ENCODE measurements around the gene ABHD16A. TPM values are rescaled to one million over a fixed set of nuclear protein-coding genes. Genes with fewer than 3 reads are reported as not detected.

ABHD16A gene
- polyA plus RNA-seq, 2 of the 4 experiments (the other 2 are of a cell fraction), result 16.6 to 22.3 TPM

DNA sequence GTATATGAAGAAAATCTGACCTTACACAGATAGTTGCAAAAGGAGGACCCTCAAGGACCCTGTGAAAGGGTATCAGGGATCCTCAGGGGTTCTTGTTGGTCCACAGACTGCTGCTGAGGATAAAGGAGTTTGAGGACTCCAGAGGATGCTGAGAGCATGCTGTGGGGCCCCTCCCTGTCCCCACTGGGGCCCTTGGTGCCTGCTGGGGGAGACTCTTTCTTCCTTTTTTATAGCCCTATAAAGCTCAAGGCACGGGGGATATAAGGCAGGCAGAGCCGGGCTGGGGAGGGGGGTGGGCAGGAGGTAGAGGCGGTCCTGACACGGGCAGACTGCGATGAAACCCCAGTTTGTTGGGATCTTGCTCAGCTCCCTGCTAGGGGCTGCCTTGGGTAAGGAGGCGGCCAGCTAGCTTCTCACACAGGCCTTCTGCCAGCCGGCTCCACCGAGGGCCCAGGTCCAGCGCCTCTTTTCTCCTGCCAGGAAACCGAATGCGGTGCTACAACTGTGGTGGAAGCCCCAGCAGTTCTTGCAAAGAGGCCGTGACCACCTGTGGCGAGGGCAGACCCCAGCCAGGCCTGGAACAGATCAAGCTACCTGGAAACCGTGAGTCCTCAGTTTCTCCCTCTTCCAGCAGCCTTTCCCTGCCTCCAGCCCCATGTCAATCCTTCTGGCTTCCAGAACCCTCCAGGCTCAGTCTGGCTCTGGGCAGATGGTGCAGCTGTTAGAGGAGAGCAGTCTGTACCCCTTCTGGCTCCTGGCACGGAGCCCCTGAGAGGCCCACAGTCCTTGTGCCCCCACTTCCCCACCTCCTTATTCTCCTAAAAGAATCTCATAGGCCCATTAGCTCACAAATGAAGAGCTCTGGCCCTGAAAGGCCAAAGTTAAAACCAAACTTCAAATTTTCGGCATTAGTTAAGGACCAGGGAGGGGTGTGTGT is 12.2 kb upstream of the ABHD16A start, which contains the start of gene LY6G6D:
TSS of gene LY6G6D (plus strand) at position 327 of the 937 bp plus-strand sequence. CDS start at position 335, 8 bp downstream.
- no peak for ATAC-seq
- H3K9me3 ChIP-seq, result no peaks in the 10 kb centered on the region
- no peak within 1 kb of the TSS for H3K4me3 ChIP-seq
- DNase-seq (ENCODE audit: low read depth in 1 of 2, low spot score in 1 of 2), result no peak
- TF ChIP-seq HOXA7 (CRISPR knock-in tag; IDR thresholded peaks at IDR 0.05), result no peak
- ChIA-PET CTCF (interaction anchor here (1.7 to 2.0 kb wide), 2 partner anchors 8 to 14 kb away, joined by 5 to 6 read pairs; partner anchors contain the start of genes DDAH2 and MPIG6B), POLR2A (no interaction called here)
- 85% methylated on average over 15 of the region's 16 CpGs for WGBS (ENCODE audit: missing lambda C conversion rate)
- no peak for FAIRE-seq
- H3K4me2 ChIP-seq, result no peak within 1 kb of the TSS
- H3K27ac ChIP-seq, result no peak within 1 kb of the TSS
- H3K4me1 ChIP-seq, result 0 out of 3 replicates have a peak, but pooled peaks cover 3% of the 10 kb centered on the region

GRCh38 chr6:31713991-31714684 is 11.0 kb upstream of the ABHD16A start:
- POLR2A ChIA-PET, result no interaction called here
- DNase-seq (ENCODE audit: low read depth in 1 of 2, low spot score in 1 of 2), result no peak

GRCh38 chr6:31713465-31713864 is 10.3 kb upstream of the ABHD16A start:
- POLR2A ChIA-PET, result interaction anchor here (0.7 kb wide), 1 partner anchor 166 kb away, joined by 5 read pairs; the partner anchor contains the start of gene NFKBIL1
- ATAC-seq, result no peak
- WGBS (ENCODE audit: missing lambda C conversion rate), result 79% methylated on average over 3 of the region's 4 CpGs
- Histone ChIP-seq H3K4me1 (0 out of 3 replicates have a peak, but pooled peaks cover 3% of the 10 kb centered on the region), H3K9me3 (no peaks in the 10 kb centered on the region), H3K27ac (no peak overlapping the region), H3K4me2 (no peak overlapping the region), H3K4me3 (no peak overlapping the region)
- DNase-seq (ENCODE audit: low read depth in 1 of 2, low spot score in 1 of 2), result no peak
- no peak for TF ChIP-seq EHF (CRISPR knock-in tag; IDR thresholded peaks at IDR 0.05)
- TF ChIP-seq RCOR1 (IDR thresholded peaks at IDR 0.05; ENCODE audit: low read depth, low read length), result no peak
- TF ChIP-seq ZNF302 (CRISPR knock-in tag; IDR thresholded peaks at IDR 0.05), result no peak
- TF ChIP-seq FOSB (CRISPR knock-in tag; IDR thresholded peaks at IDR 0.05), result no peak
- TF ChIP-seq TFCP2L1 (CRISPR knock-in tag; IDR thresholded peaks at IDR 0.05), result no peak
- TF ChIP-seq POLR2AphosphoS2 (conservative IDR thresholded peaks at IDR 0.05; ENCODE audit: low read length), result no peak
- no peak for TF ChIP-seq CHD4 (IDR thresholded peaks at IDR 0.05; ENCODE audit: borderline replicate concordance)
- no peak for TF ChIP-seq KDM5A (IDR thresholded peaks at IDR 0.05)
- TF ChIP-seq ZC3H11A (IDR thresholded peaks at IDR 0.05), result no peak
- TF ChIP-seq, protein P1, sequence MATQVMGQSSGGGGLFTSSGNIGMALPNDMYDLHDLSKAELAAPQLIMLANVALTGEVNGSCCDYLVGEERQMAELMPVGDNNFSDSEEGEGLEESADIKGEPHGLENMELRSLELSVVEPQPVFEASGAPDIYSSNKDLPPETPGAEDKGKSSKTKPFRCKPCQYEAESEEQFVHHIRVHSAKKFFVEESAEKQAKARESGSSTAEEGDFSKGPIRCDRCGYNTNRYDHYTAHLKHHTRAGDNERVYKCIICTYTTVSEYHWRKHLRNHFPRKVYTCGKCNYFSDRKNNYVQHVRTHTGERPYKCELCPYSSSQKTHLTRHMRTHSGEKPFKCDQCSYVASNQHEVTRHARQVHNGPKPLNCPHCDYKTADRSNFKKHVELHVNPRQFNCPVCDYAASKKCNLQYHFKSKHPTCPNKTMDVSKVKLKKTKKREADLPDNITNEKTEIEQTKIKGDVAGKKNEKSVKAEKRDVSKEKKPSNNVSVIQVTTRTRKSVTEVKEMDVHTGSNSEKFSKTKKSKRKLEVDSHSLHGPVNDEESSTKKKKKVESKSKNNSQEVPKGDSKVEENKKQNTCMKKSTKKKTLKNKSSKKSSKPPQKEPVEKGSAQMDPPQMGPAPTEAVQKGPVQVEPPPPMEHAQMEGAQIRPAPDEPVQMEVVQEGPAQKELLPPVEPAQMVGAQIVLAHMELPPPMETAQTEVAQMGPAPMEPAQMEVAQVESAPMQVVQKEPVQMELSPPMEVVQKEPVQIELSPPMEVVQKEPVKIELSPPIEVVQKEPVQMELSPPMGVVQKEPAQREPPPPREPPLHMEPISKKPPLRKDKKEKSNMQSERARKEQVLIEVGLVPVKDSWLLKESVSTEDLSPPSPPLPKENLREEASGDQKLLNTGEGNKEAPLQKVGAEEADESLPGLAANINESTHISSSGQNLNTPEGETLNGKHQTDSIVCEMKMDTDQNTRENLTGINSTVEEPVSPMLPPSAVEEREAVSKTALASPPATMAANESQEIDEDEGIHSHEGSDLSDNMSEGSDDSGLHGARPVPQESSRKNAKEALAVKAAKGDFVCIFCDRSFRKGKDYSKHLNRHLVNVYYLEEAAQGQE (IDR thresholded peaks at IDR 0.05), result no peak
- TF ChIP-seq, protein P2, sequence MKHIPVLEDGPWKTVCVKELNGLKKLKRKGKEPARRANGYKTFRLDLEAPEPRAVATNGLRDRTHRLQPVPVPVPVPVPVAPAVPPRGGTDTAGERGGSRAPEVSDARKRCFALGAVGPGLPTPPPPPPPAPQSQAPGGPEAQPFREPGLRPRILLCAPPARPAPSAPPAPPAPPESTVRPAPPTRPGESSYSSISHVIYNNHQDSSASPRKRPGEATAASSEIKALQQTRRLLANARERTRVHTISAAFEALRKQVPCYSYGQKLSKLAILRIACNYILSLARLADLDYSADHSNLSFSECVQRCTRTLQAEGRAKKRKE (CRISPR knock-in tag; IDR thresholded peaks at IDR 0.05; ENCODE audit: low read depth), result no peak
- TF ChIP-seq CEBPB (IDR thresholded peaks at IDR 0.05), result no peak
- CTCF ChIA-PET, result interaction anchor here (1.3 to 1.7 kb wide), 3 partner anchors 10 to 45 kb away, joined by 3 to 6 read pairs (median 4); partner anchors contain the start of gene MPIG6B
- FAIRE-seq, result no peak

More at GRCh38 chr6:31713991-31714684, 11.0 kb upstream of the ABHD16A start:
- WGBS (ENCODE audit: missing lambda C conversion rate), result 58% methylated on average over 5 of the region's 5 CpGs
- no peak overlapping the region for H3K27ac ChIP-seq
- no peak for TF ChIP-seq HOXB13 (CRISPR knock-in tag; IDR thresholded peaks at IDR 0.05; ENCODE audit: low read depth)
- TF ChIP-seq NR3C1 (IDR thresholded peaks at IDR 0.05), result no peak
- no peak for TF ChIP-seq NPAS2 (CRISPR knock-in tag; IDR thresholded peaks at IDR 0.05; ENCODE audit: borderline replicate concordance)
- TF ChIP-seq HMGXB4 (CRISPR knock-in tag; IDR thresholded peaks at IDR 0.05; ENCODE audit: borderline replicate concordance), result no peak
- TF ChIP-seq EP300 (IDR thresholded peaks at IDR 0.05), result no peak
- 0 out of 3 replicates have a peak, but pooled peaks cover 3% of the 10 kb centered on the region for H3K4me1 ChIP-seq
- no peaks in the 10 kb centered on the region for H3K9me3 ChIP-seq
- ATAC-seq, result no peak
- FAIRE-seq, result no peak
- CTCF ChIA-PET, result interaction anchor here (1.3 to 2.0 kb wide), 4 partner anchors 10 to 45 kb away, joined by 3 to 6 read pairs (median 4); partner anchors contain the start of genes DDAH2 and MPIG6B
- H3K4me2 ChIP-seq, result no peak overlapping the region
- no peak overlapping the region for H3K4me3 ChIP-seq

Measured in A549 (cell line).